GM21825 (cell line): Measurements from ENCODE around the gene NIFK.
A peak's percentile ranks its signal among the peaks of the same experiment; 100 is the strongest.
"Not testable (repeated sequence)": the region's sequence is repeated elsewhere in the genome, so short reads cannot be mapped to it uniquely, and the experiment has no call there.

ENCODE experiments used
- ATAC-seq: cut with Tn5 transposase; IDR thresholded peaks from one replicate; pipeline ENCODE4 v1.9.1; 2021; ENCODE audit warnings: mild to moderate bottlenecking, moderate library complexity; ENCODE audit not compliant: unreplicated experiment

The NIFK gene

DNA sequence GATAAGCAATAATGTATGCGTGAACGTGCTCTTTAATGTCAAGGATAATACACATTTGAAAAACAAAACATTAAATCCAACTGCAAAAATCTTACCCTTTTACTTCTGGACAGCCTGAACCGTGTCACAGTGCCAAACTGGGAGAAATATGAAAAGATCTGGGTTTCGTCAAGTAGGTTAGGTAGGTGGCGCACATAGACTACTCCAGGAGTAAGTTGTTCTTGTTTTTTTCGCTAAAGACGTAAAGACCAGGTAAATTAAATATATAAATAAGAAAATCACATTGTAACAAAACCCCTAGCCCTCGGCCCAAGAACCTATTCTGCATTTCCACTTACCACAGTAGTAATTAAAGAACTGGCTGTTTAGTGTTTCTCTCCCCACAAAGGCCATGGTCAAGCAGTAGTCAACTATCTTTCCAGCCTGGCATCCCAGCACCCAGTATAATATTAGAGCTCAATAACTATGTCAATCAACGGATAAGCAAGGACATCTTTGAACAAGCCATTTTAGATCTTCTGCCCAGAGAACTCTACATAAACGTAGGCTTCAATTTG is 1.1 kb downstream of the NIFK start:
- no peak for ATAC-seq

DNA sequence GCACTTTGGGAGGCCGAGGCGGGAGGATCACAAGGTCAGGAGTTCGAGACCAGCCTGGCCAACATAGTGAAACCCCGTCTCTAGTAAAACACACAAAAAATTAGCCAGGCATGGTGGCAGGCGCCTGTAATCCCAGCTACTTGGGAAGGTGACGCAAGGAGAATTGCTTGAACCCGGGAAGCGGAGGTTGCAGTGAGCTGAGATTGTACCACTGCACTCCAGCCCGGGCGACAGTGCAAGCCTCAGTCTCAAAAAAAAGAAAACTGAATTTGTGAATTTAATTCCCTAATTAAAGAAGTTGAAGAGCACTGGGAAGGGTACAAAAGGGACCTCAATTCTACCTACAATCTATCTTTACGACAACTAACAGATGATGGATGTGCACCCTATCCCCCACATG is 2.1 kb downstream of the NIFK start:
- ATAC-seq = not testable (repeated sequence)

DNA sequence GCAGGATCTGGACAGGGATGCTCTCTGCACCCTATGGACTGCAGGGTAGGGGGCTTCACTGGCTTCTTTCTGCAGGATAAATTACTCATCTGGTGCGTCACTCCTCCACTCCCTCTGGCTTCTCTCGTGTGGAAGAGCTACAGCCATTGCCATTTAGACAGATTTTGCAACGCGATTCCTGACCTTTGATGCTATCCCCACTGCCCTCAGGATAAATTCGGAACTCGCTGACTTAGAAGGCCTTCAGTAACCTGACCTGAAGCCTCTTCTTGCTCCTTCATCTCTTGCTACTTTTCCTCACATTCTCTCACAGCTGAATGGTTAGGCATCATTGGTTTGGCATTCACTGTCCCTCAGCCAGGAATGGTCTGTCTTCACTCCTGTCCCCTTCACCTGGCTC is 5.3 kb downstream of the NIFK start:
- ATAC-seq = no peak

DNA sequence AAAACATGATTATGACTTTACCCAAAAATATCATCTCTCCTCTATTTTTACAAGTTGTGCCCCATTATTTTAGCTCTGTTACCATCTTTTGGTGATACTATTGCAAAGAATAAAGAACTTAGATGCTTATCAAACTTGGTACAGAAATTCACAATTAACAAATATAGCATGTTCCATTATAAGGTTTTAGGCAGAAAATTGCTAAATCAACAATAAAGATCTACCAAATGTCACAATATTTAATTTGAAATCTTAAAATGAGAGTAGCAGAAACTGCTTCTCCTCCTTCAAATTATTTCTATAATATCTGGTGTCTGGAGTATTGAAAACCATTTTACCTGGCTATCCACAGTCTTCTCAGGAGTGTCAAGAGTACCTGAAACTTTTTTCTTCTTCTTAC is 8.7 kb downstream of the NIFK start:
- ATAC-seq = no peak

DNA sequence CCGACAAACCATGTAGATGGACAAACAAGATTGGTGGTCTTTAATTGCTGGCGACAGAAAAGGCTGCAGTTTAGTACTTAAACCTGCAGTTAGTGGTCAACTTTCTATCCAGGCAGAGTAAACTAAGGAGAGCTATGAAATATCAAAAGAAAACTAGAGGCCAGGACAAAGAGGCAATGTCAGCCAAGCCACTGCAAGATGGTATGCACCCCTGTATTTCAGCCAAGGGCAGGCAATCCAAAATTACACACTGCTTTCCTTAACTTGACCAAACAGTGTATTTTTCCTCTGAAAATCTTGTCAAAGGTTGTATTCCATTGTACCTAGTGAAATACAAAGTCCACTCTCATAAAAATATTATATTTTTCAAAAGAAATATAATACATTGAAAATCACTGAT is 9.3 kb downstream of the NIFK start:
- no peak for ATAC-seq

DNA sequence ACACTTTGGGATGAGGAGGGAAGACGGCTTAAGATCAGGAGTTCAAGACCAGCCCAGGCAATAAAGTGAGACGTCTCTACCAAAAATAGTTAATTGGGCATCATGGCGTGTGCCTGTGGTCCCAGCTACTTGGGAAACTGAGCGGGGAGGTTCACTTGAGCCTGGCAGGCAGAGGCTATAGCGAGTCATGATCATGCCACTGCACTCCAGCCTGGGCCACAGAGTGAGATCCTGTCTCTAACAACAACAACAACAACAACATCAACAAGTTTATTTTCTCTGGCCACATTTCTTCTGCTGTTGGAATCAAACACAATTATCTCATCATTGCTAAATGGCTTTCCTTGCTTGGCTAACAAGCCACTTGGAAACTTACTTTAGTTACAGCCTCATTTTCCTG is 13.4 kb downstream of the NIFK start:
- ATAC-seq = no peak

DNA sequence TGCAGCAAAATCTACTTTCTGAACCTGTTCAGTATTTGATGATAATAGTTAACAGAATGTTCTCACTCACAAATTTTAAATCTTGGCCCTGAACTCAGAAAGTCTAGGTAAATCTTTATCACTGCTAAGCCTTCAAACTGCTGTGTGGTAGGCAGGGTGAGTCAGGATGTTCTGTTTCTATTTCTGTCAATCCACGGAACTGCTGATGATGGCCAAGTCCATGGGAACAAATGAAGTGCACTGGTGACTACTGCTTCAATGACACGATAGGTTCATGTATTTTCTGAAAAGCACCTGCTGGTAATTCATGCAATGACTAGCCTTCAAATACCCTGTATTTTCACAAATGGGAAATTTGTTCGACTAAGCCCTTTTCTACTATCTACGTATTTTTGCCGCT is 14.2 kb downstream of the NIFK start:
- ATAC-seq = no peak

DNA sequence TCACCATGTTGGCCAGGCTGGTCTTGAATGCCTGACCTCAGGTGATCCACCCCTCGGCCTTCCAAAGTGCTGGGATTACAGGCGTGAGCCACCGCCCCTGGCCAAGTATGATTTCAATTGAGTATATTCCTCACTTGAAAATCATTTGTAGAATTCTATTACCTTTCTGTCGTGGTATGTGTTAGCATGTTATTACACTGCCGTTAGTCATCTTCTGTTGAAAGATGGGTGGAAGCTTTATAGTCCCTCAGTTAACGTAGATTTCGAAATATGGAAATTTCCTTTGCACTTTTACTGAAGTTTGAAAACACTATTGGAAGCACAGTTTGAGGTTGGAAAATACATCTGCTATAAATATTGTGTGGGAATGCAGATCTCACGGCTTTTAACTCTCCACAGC is 14.7 kb downstream of the NIFK start:
- no peak for ATAC-seq

DNA sequence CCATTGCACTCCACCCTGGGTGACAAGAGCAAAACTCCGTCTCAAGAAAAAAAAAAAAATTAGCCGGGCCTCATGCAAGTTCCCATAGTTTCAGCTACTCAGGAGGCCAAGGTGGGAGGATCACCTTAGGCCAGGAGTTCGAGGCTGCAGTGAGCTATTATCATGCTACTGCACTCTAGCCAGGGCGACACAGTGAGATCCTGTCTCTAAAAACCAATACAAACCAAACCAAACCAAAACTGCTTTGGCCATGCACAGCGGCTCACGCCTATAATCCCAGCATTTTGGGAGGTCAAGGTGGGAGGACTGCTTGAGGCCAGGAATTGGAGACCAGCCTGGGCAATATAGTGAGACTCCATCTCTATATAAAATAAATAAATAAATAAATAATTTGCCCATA is 19.1 kb downstream of the NIFK start:
- ATAC-seq = no peak

DNA sequence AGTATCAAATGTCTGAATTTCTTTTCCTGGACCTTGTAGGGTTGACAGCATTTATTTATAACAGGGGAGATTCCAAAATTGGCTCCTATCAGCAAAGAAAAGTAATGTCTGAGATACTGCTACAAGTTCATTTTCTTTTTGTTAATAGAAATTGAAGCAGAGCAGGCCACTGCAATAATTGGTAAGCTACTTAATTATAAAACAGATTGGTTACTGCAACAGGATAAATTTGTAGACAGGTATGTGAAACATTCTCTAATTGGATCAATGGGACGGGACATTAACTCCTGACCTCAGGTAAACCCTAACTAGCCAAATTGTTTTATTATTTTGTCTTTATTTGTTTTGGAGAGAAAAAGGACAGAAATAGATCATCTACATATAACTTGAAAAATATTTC is 20.5 kb downstream of the NIFK start:
- no peak for ATAC-seq

DNA sequence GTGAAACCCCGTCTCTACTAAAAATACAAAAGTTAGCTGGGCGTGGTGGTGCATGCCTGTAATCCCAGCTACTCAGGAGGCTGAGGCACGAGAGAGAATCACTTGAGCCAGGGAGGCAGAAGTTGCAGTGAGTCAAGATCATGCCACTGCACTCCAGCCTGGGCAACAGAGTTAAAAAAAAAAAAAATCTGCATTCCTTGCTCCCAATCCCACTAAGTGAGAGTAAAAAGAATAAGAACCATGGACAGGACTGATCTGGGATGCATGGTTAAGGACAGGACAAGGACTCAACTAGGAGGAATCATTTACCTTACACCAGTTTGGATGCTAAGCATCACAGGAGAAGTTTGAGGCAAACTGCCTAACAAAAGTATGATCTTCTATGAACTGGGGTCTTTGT is 25.2 kb downstream of the NIFK start:
- not testable (repeated sequence) for ATAC-seq

DNA sequence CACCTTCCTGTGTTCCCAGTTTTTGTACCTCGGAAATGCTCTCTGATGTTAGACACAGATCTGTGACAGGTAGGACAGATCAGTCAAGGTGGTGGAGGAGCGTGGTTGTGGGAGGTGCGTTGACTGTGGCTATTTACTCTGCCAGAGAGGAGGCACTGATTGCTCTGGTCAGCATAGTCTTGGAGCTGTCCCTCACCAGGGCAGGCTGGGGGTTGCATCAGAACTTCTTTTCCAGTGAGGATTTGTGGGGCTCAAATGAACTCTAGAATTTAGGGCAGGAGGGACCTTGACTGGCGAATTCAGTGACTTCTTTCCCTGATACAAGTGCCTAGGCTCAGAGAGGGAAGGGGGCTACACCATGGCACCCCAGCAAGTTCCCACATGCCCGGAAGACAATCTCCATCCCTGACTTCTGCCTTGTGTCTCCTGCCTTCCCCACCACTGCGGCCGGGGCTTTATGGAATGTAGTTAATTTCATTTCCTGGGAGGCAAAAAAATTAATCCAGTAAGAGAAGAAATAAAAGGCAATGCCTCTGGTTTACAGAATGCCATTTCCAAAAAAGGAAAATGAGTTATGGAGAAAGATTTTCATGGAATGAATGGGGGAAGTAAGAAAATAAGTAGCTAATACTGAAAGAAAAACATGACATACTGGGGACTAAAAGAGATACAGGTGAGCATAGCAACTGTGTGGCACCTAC is 26.1 kb downstream of the NIFK start:
- ATAC-seq = no peak

DNA sequence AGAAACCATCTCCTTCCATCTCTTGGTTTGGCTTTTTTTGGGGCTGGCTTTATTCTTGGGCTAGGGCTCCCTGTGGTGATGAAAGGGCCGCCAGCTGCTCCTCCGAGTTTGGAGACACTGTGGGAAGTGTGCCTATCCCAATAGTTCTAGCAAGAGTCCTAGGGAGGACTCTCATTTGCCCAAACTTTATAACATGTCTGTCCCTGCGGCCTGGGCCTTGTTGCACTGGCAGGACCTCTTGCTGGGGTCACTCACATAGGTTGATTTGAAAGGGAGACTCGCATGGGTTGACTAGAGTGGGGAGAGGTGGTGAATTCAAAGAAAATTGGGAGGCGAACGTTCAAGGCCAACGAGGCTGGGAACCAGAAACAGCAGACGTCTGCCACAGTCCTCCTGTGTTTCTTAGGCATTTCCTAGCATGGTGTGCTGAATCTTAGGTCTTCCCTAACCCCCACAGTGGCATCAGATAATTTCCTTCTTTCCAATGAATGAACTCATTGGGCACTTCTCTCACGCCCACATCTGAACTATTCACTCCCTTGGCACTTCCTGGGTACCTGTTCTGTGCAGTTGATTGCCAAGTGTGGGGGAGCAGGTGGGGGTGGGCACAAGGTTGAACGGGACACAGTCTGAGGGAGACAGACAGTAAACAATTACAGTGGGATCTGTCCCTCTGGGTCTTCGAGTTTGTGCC is 26.8 kb downstream of the NIFK start:
- no peak for ATAC-seq

DNA sequence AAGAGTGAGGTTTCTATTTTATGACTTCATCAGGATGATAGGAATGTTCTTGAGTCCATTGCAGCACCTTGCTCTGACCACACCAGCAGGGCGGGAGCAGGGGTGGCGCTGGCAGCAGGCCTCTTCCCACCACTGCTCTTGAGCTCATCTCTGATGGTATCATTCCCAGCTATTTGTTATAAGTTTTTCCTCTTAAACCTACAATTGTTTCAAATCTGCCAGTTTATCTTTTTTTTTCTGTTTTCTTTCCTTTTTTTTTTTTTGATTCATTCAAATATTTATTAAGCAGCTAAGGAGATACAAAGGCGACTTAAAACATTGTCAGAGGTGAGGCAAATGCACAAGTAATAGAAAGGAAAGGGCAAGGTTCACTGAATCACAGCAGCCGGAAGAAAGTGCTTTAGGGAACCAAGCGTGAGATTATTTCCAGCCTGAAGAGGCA is 28.7 kb downstream of the NIFK start:
- ATAC-seq = no peak

DNA sequence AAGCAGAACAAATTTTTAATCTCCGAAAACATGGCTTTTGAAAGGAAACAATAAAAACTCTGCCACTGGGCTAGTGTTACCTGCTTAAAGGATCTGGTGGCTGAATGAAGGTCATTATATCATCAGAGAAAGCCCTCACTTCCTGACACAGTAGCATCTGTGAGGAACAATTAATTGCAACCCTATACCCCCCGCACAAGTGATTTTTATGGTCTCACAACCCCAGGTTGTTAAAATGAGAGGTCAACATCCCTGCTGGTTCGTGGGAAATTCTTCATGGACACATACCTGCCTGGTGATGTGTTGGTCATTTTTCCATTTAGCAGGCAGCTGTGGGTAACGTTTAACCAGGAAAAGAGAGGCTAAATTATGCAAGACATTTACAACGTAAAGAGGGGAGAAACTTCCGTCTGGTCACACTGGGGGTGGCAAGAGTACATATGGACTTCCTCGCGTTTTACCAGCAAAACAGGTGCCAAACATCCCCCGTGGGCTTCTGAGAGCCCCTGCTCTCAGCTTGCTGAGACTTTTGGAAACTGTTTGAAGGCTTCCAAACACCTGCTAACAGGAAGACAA is 29.2 kb downstream of the NIFK start:
- ATAC-seq = no peak

DNA sequence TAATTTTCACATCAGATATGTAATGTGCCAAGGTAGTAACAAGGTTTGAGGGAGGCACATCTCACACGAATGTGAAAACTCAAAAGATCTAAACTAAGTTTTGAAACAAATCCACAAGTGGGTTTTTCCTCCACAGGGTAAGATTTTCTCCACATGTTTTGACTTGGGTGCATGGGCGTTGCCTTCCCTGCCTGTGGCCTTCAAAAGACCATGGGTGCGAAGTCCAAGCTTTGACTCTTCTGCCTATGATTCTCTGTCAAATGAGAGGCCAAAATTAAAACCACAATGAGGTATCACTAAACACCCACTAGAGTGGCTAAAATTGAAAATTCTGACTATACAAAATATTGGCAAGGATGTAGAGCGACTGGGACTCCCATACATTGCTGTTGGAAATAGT is 30.7 kb downstream of the NIFK start:
- ATAC-seq = no peak

DNA sequence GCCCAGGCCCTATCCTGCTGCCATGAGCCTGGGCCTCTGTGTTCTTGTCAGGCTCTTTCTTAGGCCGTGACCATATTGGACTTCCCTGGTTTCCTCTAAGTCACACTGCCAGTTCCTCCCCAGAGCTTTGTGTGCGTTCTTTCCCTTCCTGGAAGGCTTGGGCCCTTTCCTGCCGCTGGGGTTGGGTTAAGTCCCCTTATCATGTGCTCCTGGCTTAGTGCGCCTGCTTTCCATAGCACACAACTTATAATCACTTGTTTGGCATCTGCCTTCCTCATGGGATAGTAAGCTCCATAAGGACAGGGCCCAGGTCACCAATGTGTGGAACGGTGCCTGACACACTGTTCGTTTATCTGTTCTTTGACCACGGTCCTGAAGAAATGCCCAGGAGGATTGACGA is 31.3 kb downstream of the NIFK start:
- no peak for ATAC-seq

DNA sequence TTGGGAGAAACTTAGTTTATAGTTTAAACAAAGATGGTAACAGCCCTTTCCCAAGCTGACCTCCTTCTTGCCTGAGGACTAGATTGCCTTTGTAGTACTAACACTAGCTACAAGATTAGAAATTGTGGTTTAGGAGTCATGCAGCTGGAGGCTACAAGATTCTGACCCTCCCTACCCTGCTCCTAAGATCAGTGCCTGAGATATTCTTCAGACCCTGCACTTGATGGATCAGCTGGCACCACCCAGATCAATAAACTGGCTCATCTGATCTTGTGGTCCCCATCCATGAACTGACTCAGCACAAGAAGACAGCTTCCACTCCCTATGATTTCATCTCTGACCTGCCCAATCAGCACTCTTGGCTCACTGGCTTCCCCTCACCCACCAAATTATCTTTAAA is 34.9 kb downstream of the NIFK start:
- ATAC-seq = not testable (repeated sequence)

DNA sequence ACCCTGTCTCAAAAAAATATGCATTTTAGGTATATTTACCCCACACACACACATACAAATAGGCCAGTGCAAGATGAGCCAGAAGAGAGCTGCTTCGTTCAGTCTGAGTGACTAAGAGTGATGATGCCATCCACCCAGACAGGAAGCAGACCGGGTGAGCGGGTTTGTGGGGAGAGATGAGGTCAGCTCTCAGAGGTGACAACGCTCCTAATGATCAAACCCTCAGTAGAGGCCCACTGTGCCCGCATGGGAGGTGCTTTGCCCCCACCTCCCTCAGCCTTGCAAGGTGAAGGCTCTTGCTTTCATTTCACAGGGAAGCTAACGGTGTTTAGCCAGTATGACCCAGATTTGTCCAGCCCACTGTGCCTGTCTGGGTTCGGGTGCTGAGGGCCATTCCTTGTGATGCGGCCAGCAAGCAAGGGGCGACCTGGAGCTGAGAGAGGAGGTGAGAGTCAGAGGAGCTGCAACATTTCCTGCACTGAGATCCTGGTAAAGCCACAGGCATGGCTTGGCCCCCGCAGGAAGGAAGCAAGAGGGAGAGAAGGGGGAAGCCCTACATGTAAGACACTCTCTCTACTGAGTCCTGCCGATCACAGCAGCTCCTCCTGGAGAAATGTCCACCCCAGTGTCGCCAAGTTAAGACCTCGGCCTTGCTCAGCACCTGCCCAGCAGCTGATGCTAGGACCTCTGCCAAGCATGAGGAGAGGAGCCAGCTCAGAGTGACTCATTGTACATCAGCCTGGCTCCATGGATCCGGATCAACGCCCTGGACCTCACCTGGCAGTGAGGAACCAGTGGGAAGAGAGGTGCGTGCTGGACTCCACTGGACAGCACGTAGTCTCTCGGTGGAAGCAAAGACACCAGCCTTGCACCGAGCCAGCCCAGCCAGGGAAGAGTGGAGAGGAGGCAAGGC is 37.0 kb downstream of the NIFK start:
- peak; percentile 99 for ATAC-seq

DNA sequence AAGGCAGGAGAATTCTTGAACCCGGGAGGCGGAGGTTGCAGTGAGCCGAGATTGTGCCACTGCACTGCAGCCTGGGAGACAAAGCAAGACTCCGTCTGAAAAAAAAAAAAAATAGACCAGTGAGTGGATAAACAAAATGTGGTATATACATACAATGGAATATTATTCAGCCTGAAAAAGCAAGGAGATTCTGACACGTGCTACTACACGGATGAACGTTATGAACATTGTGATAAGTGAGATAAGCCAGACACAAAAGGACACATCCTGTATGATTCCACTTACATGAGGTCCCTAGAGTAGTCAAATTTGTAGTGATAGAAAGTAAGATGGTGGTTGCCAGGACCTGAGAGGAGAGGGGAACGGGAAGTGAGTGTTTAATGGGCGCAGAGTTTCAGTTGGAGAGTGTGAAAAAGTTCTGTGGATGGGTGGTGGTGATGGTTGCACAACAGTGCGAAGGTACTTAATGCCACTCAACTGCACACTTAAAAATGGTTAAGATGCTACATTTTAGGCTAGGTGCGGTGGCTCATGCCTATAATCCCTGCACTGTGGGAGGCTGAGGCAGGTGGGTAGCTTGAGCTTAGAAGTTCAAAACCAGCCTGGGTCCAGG is 38.3 kb downstream of the NIFK start:
- ATAC-seq = no peak
